ENCODE measurements around the gene RASSF5. TPM values are rescaled to one million over a fixed set of nuclear protein-coding genes. Genes with fewer than 3 reads are reported as not detected.

Gene RASSF5
- total RNA-seq, 1 experiment from 2014 or later: 2.1 TPM

- TF ChIP-seq AFF4 (CRISPR knock-in tag; IDR thresholded peaks at IDR 0.05; ENCODE audit: borderline replicate concordance) (no peak), ELF4 (CRISPR knock-in tag; IDR thresholded peaks at IDR 0.05; ENCODE audit: low read depth) (no peak), ZNF671 (CRISPR knock-in tag; IDR thresholded peaks at IDR 0.05) (no peak)
Observed at GRCh38 chr1:206476591-206476990, 30.7 kb upstream of the RASSF5 start (continued).

GRCh38 chr1:206477110-206477509, 30.2 kb upstream of the RASSF5 start:
- Mint-ChIP-seq H3K4me3 (no peak overlapping the region), H3K27me3 (ENCODE audit: low read depth) (no peaks in the 10 kb centered on the region), H3K36me3 (peaks cover 14% of the 10 kb centered on the region), H3K27ac (no peak overlapping the region; the same call in 1 of the 2 replicates), H3K4me1 (peaks cover 17% of the 10 kb centered on the region), H3K9me3 (no peaks in the 10 kb centered on the region)
- DNase-seq (ENCODE audit: low spot score) (no peak), ATAC-seq (no peak)
- POLR2A ChIA-PET: no interaction called here
- CTCF ChIA-PET: interaction anchor here (1.0 to 1.5 kb wide), 3 partner anchors 22 to 107 kb away, joined by 3 to 7 read pairs (median 3); no protein-coding TSS in a partner anchor
- TF ChIP-seq SMAD3 (CRISPR knock-in tag; IDR thresholded peaks at IDR 0.05; ENCODE audit: borderline replicate concordance) (no peak), CBFB (CRISPR knock-in tag; IDR thresholded peaks at IDR 0.05; ENCODE audit: low read depth) (no peak), MXD4 (CRISPR knock-in tag; IDR thresholded peaks at IDR 0.05; ENCODE audit: borderline replicate concordance) (no peak), SP1 (CRISPR knock-in tag; conservative IDR thresholded peaks at IDR 0.05) (no peak), SOX15 (CRISPR knock-in tag; IDR thresholded peaks at IDR 0.05) (no peak), ZNF232 (CRISPR knock-in tag; IDR thresholded peaks at IDR 0.05) (no peak)
- TF ChIP-seq, protein P1, sequence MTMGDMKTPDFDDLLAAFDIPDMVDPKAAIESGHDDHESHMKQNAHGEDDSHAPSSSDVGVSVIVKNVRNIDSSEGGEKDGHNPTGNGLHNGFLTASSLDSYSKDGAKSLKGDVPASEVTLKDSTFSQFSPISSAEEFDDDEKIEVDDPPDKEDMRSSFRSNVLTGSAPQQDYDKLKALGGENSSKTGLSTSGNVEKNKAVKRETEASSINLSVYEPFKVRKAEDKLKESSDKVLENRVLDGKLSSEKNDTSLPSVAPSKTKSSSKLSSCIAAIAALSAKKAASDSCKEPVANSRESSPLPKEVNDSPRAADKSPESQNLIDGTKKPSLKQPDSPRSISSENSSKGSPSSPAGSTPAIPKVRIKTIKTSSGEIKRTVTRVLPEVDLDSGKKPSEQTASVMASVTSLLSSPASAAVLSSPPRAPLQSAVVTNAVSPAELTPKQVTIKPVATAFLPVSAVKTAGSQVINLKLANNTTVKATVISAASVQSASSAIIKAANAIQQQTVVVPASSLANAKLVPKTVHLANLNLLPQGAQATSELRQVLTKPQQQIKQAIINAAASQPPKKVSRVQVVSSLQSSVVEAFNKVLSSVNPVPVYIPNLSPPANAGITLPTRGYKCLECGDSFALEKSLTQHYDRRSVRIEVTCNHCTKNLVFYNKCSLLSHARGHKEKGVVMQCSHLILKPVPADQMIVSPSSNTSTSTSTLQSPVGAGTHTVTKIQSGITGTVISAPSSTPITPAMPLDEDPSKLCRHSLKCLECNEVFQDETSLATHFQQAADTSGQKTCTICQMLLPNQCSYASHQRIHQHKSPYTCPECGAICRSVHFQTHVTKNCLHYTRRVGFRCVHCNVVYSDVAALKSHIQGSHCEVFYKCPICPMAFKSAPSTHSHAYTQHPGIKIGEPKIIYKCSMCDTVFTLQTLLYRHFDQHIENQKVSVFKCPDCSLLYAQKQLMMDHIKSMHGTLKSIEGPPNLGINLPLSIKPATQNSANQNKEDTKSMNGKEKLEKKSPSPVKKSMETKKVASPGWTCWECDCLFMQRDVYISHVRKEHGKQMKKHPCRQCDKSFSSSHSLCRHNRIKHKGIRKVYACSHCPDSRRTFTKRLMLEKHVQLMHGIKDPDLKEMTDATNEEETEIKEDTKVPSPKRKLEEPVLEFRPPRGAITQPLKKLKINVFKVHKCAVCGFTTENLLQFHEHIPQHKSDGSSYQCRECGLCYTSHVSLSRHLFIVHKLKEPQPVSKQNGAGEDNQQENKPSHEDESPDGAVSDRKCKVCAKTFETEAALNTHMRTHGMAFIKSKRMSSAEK (CRISPR knock-in tag; IDR thresholded peaks at IDR 0.05; ENCODE audit: borderline replicate concordance): no peak

- H3K27ac Mint-ChIP-seq: no peak overlapping the region
- ATAC-seq (no peak), DNase-seq (ENCODE audit: low spot score) (no peak)
- no peaks in the 10 kb centered on the region for H3K9me3 Mint-ChIP-seq
- H3K36me3 Mint-ChIP-seq: peaks cover 14% of the 10 kb centered on the region
- H3K4me3 Mint-ChIP-seq: no peak overlapping the region
- CTCF ChIA-PET: interaction anchor here (0.6 to 1.5 kb wide), 7 partner anchors 13 to 434 kb away, joined by 3 to 7 read pairs (median 3); no protein-coding TSS in a partner anchor
- POLR2A ChIA-PET: no interaction called here
- H3K4me1 Mint-ChIP-seq: peaks cover 10% of the 10 kb centered on the region
- no peaks in the 10 kb centered on the region for H3K27me3 Mint-ChIP-seq (ENCODE audit: low read depth)
- no peak for TF ChIP-seq STAT6 (CRISPR knock-in tag; conservative IDR thresholded peaks at IDR 0.05; ENCODE audit: low read depth)
- TF ChIP-seq ZNF219 (CRISPR knock-in tag; IDR thresholded peaks at IDR 0.05; ENCODE audit: borderline replicate concordance): no peak
- no peak for TF ChIP-seq SMAD3 (CRISPR knock-in tag; IDR thresholded peaks at IDR 0.05; ENCODE audit: borderline replicate concordance)
- TF ChIP-seq SMAD4 (CRISPR knock-in tag; IDR thresholded peaks at IDR 0.05): no peak
- TF ChIP-seq TCF7 (CRISPR knock-in tag; IDR thresholded peaks at IDR 0.05; ENCODE audit: low read depth): no peak
- TF ChIP-seq ATF6 (CRISPR knock-in tag; IDR thresholded peaks at IDR 0.05): no peak
- TF ChIP-seq, protein P2, sequence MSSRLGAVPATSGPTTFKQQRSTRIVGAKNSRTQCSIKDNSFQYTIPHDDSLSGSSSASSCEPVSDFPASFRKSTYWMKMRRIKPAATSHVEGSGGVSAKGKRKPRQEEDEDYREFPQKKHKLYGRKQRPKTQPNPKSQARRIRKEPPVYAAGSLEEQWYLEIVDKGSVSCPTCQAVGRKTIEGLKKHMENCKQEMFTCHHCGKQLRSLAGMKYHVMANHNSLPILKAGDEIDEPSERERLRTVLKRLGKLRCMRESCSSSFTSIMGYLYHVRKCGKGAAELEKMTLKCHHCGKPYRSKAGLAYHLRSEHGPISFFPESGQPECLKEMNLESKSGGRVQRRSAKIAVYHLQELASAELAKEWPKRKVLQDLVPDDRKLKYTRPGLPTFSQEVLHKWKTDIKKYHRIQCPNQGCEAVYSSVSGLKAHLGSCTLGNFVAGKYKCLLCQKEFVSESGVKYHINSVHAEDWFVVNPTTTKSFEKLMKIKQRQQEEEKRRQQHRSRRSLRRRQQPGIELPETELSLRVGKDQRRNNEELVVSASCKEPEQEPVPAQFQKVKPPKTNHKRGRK (CRISPR knock-in tag; IDR thresholded peaks at IDR 0.05; ENCODE audit: borderline replicate concordance): no peak
- TF ChIP-seq, protein P3, sequence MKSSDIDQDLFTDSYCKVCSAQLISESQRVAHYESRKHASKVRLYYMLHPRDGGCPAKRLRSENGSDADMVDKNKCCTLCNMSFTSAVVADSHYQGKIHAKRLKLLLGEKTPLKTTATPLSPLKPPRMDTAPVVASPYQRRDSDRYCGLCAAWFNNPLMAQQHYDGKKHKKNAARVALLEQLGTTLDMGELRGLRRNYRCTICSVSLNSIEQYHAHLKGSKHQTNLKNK (CRISPR knock-in tag; IDR thresholded peaks at IDR 0.05): no peak
Observed at GRCh38 chr1:206477581-206478380, 29.6 kb upstream of the RASSF5 start.

Measured in WTC11 (cell line).